Measurements from ENCODE around the gene ZNF521. TPM values are rescaled to one million over a fixed set of nuclear protein-coding genes. Genes with fewer than 3 reads are reported as not detected.

Gene ZNF521
- total and polyA plus RNA-seq, 10 of the 15 experiments (the other 5 are each of a cell fraction or from before 2014, with no cell fraction given): 0.02 to 0.05 (median 0.04) TPM; not detected in 6

DNA sequence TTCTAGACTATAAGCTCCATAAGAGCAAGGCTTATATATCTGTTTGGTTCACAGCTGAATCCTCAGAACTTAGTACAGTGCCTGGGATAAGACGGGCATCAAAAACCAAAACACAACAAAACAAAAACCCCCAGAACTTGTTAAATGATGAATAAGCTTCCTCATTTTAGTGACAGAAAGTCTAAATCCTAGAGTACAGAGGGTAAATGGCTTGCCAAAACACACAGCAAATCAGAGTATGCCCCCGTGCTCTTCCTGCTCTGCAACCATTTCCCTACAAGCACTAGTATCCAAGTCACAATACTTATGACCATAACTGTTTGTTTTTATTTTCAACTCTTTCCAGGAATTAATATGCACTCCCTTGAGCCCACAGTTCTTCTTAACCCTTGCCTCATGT is 10.1 kb downstream of the ZNF521 start:
- no peak overlapping the region for H3K4me3 ChIP-seq
- in situ Hi-C loops (cut with MboI): no loop called here
- H3K4me2 ChIP-seq (ENCODE audit: control insufficient read depth, insufficient read depth): no peak overlapping the region
- WGBS (ENCODE audit: insufficient coverage, insufficient replicate concordance, low lambda C conversion rate, missing lambda C conversion rate): 2% methylated on average over 2 of the region's 2 CpGs
- no peak for FAIRE-seq
- no peaks in the 10 kb centered on the region; a peak in 1 of 4 replicates for H3K27me3 ChIP-seq (replicated peaks in 1 of 2; ENCODE audit: control insufficient read depth in 2 of 2, insufficient read depth in 2 of 2, low read length in 1 of 2)
- no peak for TF ChIP-seq NFIC (IDR thresholded peaks at IDR 0.05; ENCODE audit: low read depth, low read length)
- TF ChIP-seq STAT1 (conservative IDR thresholded peaks at IDR 0.05): no peak
- TF ChIP-seq, protein P1, sequence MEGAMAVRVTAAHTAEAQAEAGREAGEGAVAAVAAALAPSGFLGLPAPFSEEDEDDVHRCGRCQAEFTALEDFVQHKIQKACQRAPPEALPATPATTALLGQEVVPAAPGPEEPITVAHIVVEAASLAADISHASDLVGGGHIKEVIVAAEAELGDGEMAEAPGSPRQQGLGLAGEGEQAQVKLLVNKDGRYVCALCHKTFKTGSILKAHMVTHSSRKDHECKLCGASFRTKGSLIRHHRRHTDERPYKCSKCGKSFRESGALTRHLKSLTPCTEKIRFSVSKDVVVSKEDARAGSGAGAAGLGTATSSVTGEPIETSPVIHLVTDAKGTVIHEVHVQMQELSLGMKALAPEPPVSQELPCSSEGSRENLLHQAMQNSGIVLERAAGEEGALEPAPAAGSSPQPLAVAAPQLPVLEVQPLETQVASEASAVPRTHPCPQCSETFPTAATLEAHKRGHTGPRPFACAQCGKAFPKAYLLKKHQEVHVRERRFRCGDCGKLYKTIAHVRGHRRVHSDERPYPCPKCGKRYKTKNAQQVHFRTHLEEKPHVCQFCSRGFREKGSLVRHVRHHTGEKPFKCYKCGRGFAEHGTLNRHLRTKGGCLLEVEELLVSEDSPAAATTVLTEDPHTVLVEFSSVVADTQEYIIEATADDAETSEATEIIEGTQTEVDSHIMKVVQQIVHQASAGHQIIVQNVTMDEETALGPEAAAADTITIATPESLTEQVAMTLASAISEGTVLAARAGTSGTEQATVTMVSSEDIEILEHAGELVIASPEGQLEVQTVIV (IDR thresholded peaks at IDR 0.05; ENCODE audit: borderline replicate concordance, partially characterized antibody): no peak
- no peak overlapping the region for H3K9ac ChIP-seq (ENCODE audit: control insufficient read depth, insufficient read depth, low read length)
- ChIA-PET CTCF (no interaction called here), RAD21 (ENCODE audit: unreplicated experiment) (interaction anchor here (0.6 kb wide), 1 partner anchor 92 kb away, joined by 3 read pairs; no protein-coding TSS in a partner anchor), POLR2A (no interaction called here), SMC1A (ENCODE audit: uncharacterized antibody, unreplicated experiment) (no interaction called here)
- H3K79me2 ChIP-seq (ENCODE audit: control insufficient read depth, insufficient read depth, low read length): no peaks in the 10 kb centered on the region
- H3K9me3 ChIP-seq (replicated peaks; ENCODE audit: control insufficient read depth, insufficient read depth, low read length): no peaks in the 10 kb centered on the region
- no peaks in the 10 kb centered on the region for H3K36me3 ChIP-seq (ENCODE audit: control insufficient read depth in 2 of 2, insufficient read depth in 2 of 2, low read length in 1 of 2)
- intact Hi-C loops (cut with micrococcal nuclease; ENCODE audit: unreplicated experiment): no loop called here
- no peak for ATAC-seq
- no peak overlapping the region for H2AFZ ChIP-seq (ENCODE audit: control insufficient read depth, low read depth, low read length)
- no peak overlapping the region for H3K27ac ChIP-seq (ENCODE audit: control insufficient read depth, insufficient read depth)
- no TSS peak for BruUV-seq (replicated peaks)
- H3K4me1 ChIP-seq (ENCODE audit: control insufficient read depth, insufficient read depth, low read length): no peaks in the 10 kb centered on the region
- no peaks in the 10 kb centered on the region for H4K20me1 ChIP-seq (ENCODE audit: control insufficient read depth, insufficient read depth)
- DNase-seq (ENCODE audit: low read depth, low spot score): no peak

DNA sequence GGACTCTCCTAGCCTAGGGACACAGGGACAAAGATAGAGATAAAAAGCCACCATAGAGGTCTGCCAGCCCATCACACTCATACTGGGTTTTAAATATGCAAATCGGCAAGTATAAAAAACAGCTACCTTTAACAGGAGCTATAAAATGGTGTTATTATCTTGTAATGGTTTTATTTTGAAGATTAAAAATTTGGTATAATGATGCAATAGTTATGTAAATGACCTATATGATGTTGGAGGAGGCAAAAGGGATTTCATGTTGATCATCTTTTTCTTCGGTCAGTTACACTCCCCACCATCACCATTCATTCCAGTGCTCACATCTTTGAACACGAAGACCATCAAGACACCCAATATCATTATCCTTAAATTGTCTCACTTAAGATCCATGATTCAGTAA is 11.2 kb downstream of the ZNF521 start:
- SMC1A ChIA-PET (ENCODE audit: uncharacterized antibody, unreplicated experiment): no interaction called here
- Histone ChIP-seq H2AFZ (ENCODE audit: control insufficient read depth, low read depth, low read length) (no peak overlapping the region), H4K20me1 (ENCODE audit: control insufficient read depth, insufficient read depth) (no peaks in the 10 kb centered on the region), H3K9ac (ENCODE audit: control insufficient read depth, insufficient read depth, low read length) (no peak overlapping the region), H3K27ac (ENCODE audit: control insufficient read depth, insufficient read depth) (no peak overlapping the region), H3K4me3 (no peak overlapping the region), H3K36me3 (ENCODE audit: control insufficient read depth in 2 of 2, insufficient read depth in 2 of 2, low read length in 1 of 2) (no peaks in the 10 kb centered on the region), H3K27me3 (replicated peaks in 1 of 2; ENCODE audit: control insufficient read depth in 2 of 2, insufficient read depth in 2 of 2, low read length in 1 of 2) (no peaks in the 10 kb centered on the region; a peak in 1 of 4 replicates), H3K4me1 (ENCODE audit: control insufficient read depth, insufficient read depth, low read length) (no peaks in the 10 kb centered on the region), H3K4me2 (ENCODE audit: control insufficient read depth, insufficient read depth) (no peak overlapping the region), H3K9me3 (replicated peaks; ENCODE audit: control insufficient read depth, insufficient read depth, low read length) (no peaks in the 10 kb centered on the region), H3K79me2 (ENCODE audit: control insufficient read depth, insufficient read depth, low read length) (no peaks in the 10 kb centered on the region)
- WGBS (ENCODE audit: insufficient coverage, insufficient replicate concordance, low lambda C conversion rate, missing lambda C conversion rate): 30% methylated on average over 3 of the region's 3 CpGs
- RAD21 ChIA-PET (ENCODE audit: unreplicated experiment): no interaction called here
- no peak for FAIRE-seq
- intact Hi-C loops (cut with micrococcal nuclease; ENCODE audit: unreplicated experiment) (no loop called here), in situ Hi-C loops (cut with MboI) (no loop called here)
- DNase-seq (ENCODE audit: low read depth, low spot score): no peak
- POLR2A ChIA-PET: no interaction called here
- CTCF ChIA-PET: interaction anchor here (1.2 kb wide), 1 partner anchor 30 kb away, joined by 3 read pairs; no protein-coding TSS in a partner anchor
- ATAC-seq: no peak
- BruUV-seq (replicated peaks): no TSS peak
- TF ChIP-seq RCOR1 (conservative IDR thresholded peaks at IDR 0.05; ENCODE audit: low read depth, low read length) (no peak), MTA2 (IDR thresholded peaks at IDR 0.05; ENCODE audit: low read depth) (no peak), ETV6 (conservative IDR thresholded peaks at IDR 0.05 in 1 of 2, IDR thresholded peaks at IDR 0.05 in 1 of 2; ENCODE audit: borderline replicate concordance in 1 of 2, low read depth in 1 of 2) (no peak), NRF1 (conservative IDR thresholded peaks at IDR 0.05; ENCODE audit: low read depth, low read length) (no peak), BMI1 (IDR thresholded peaks at IDR 0.05; ENCODE audit: borderline replicate concordance) (no peak), EZH2 (IDR thresholded peaks at IDR 0.05; ENCODE audit: borderline replicate concordance, control insufficient read depth, low read depth, low read length) (no peak), NR2C1 (IDR thresholded peaks at IDR 0.05) (no peak), NR2C2 (IDR thresholded peaks at IDR 0.05; ENCODE audit: borderline replicate concordance, control insufficient read depth, insufficient read length, low read depth) (no peak)
- TF ChIP-seq, protein P2, sequence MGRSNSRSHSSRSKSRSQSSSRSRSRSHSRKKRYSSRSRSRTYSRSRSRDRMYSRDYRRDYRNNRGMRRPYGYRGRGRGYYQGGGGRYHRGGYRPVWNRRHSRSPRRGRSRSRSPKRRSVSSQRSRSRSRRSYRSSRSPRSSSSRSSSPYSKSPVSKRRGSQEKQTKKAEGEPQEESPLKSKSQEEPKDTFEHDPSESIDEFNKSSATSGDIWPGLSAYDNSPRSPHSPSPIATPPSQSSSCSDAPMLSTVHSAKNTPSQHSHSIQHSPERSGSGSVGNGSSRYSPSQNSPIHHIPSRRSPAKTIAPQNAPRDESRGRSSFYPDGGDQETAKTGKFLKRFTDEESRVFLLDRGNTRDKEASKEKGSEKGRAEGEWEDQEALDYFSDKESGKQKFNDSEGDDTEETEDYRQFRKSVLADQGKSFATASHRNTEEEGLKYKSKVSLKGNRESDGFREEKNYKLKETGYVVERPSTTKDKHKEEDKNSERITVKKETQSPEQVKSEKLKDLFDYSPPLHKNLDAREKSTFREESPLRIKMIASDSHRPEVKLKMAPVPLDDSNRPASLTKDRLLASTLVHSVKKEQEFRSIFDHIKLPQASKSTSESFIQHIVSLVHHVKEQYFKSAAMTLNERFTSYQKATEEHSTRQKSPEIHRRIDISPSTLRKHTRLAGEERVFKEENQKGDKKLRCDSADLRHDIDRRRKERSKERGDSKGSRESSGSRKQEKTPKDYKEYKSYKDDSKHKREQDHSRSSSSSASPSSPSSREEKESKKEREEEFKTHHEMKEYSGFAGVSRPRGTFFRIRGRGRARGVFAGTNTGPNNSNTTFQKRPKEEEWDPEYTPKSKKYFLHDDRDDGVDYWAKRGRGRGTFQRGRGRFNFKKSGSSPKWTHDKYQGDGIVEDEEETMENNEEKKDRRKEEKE (IDR thresholded peaks at IDR 0.05): no peak
